DND-41 (cell line): ENCODE data around the gene TMED1.

ENCODE experiments used
- CTCF ChIP-seq: IDR thresholded peaks from 2 replicates; pipeline ENCODE4 v1.5.1; 2012; ENCODE audit warnings: borderline replicate concordance, low read length, moderate library complexity, mild to moderate bottlenecking; ENCODE audit not compliant: poor library complexity, severe bottlenecking; ENCODE audit errors: extremely low read depth
- EZH2 ChIP-seq: IDR thresholded peaks from 3 replicates; pipeline ENCODE4 v1.6.1; 2012; ENCODE audit warnings: borderline replicate concordance, low read depth, mild to moderate bottlenecking, moderate library complexity, low read length, inconsistent platforms; ENCODE audit not compliant: severe bottlenecking

GRCh38 chr19:10862561-10863106 lies 26.6 kb upstream of the TMED1 start:
- TF ChIP-seq EZH2 (no peak), CTCF (no peak)
